Measurements from ENCODE around the gene KLF11. TPM values are rescaled to one million over a fixed set of nuclear protein-coding genes. Genes with fewer than 3 reads are reported as not detected.
"Not testable (repeated sequence)": the region's sequence is repeated elsewhere in the genome, so short reads cannot be mapped to it uniquely, and the experiment has no call there.

Gene KLF11
- total RNA-seq, 2 donors from 2014 or later, result 25.7 to 32.6 TPM

DNA sequence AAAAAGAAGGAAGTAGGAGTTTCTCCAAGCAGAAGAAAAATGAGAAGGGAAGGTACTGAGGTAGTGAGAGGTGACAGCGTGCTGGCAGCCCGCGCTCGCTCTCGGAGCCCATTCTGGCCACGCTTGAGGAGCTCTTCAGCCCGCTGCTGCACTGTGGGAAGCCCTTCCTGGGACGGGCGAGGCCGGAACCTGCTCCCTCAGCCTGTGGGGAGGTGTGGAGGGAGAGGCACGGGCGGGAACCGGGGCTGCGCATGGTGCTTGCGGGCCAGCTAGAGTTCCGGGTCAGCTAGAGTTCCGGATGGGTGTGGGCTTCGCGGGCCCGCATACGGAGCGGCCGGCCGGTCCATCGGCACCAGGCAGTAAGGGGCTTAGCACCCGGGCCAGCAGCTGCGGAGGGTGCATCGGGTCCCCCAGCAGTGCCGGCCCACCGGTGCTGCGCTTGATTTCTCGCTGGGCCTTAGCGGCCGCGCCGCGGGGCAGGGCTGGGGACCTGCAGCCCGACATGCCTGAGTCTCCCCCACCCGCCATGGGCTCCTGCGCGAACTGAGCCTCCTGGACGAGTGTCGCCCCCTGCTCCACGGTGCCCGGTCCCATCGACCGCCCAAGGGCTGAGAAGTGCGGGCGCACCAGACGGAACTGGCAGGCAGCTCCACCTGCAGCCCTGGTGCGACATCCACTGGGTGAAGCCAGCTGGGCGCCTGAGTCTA is 48.0 kb downstream of the KLF11 start:
- Histone ChIP-seq H3K4me1 (peaks cover 41% of the 10 kb centered on the region), H3K9me3 (no peaks in the 10 kb centered on the region), H3K4me3 (no peak overlapping the region), H3K27me3 (no peaks in the 10 kb centered on the region), H3K27ac (peak overlapping the region in 3 of 4 donors; percentile 4 to 89 (median 47)), H3K36me3 (replicated peaks in 1 of 2; ENCODE audit: insufficient read depth in 1 of 2, low read depth in 2 of 2) (no peaks in the 10 kb centered on the region)
- WGBS, 2 donors, result 65 to 72% methylated on average over 12 to 36 of the region's 52 CpGs
- no peak for TF ChIP-seq POLR2A (IDR thresholded peaks at IDR 0.05)
- TF ChIP-seq, protein P1, sequence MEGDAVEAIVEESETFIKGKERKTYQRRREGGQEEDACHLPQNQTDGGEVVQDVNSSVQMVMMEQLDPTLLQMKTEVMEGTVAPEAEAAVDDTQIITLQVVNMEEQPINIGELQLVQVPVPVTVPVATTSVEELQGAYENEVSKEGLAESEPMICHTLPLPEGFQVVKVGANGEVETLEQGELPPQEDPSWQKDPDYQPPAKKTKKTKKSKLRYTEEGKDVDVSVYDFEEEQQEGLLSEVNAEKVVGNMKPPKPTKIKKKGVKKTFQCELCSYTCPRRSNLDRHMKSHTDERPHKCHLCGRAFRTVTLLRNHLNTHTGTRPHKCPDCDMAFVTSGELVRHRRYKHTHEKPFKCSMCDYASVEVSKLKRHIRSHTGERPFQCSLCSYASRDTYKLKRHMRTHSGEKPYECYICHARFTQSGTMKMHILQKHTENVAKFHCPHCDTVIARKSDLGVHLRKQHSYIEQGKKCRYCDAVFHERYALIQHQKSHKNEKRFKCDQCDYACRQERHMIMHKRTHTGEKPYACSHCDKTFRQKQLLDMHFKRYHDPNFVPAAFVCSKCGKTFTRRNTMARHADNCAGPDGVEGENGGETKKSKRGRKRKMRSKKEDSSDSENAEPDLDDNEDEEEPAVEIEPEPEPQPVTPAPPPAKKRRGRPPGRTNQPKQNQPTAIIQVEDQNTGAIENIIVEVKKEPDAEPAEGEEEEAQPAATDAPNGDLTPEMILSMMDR (IDR thresholded peaks at IDR 0.05), result no peak
- ATAC-seq, result no peak
- intact Hi-C loops (cut with DNase I), result loop anchor here (10.0 kb wide), 1 partner anchor 277 kb away; no protein-coding TSS in a partner anchor
- no peak for DNase-seq

DNA sequence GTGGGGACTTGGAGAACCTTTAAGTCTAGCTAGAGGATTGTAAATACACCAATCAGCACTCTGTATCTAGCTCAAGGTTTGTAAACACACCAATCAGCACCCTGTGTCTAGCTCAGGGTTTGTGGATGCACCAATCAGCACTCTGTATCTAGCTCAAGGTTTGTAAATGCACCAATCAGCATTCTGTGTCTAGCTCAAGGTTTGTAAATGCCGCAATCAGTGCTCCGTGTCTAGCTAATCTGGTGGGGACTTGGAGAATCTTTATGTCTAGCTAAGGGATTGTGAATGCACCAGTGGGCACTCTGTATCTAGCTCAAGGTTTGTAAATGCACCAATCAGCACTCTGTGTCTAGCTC is 48.5 kb downstream of the KLF11 start:
- intact Hi-C loops (cut with DNase I), result loop anchor here (10.0 kb wide), 1 partner anchor 277 kb away; no protein-coding TSS in a partner anchor
- not testable (repeated sequence) for H3K27me3 ChIP-seq; H3K36me3 ChIP-seq (replicated peaks in 1 of 2; ENCODE audit: insufficient read depth in 1 of 2, low read depth in 2 of 2); DNase-seq; H3K4me3 ChIP-seq; H3K9me3 ChIP-seq; ATAC-seq
- H3K4me1 ChIP-seq, result peaks cover 37% of the 10 kb centered on the region
- 96% methylated on average over 2 of the region's 2 CpGs; no CpG with 5 or more reads in 1 of the 2 donors for WGBS, 2 donors
- peak overlapping the region in 1 of 4 donors; percentile 89 for H3K27ac ChIP-seq

- no peak overlapping the region for H3K27ac ChIP-seq
- no peaks in the 10 kb centered on the region for H3K9me3 ChIP-seq
- H3K4me3 ChIP-seq, result no peak overlapping the region
- H3K36me3 ChIP-seq (replicated peaks in 1 of 2; ENCODE audit: insufficient read depth in 1 of 2, low read depth in 2 of 2), result no peaks in the 10 kb centered on the region
- peaks cover 23% of the 10 kb centered on the region for H3K4me1 ChIP-seq
- no peak for ATAC-seq
- DNase-seq, result no peak
- 81 to 84% methylated on average over 12 to 13 of the region's 13 CpGs for WGBS, 2 donors
- TF ChIP-seq POLR2A (IDR thresholded peaks at IDR 0.05), result no peak
- TF ChIP-seq, protein P1 (IDR thresholded peaks at IDR 0.05), result no peak
- no peaks in the 10 kb centered on the region for H3K27me3 ChIP-seq
- intact Hi-C loops (cut with DNase I), result loop anchor here (10.0 kb wide), 1 partner anchor 280 kb away; no protein-coding TSS in a partner anchor
Observed at GRCh38 chr2:10094271-10094814, 51.0 kb downstream of the KLF11 start.

- no peak for TF ChIP-seq POLR2A (IDR thresholded peaks at IDR 0.05)
- TF ChIP-seq, protein P1 (IDR thresholded peaks at IDR 0.05), result no peak
- 79 to 93% methylated on average over 9 of the region's 9 CpGs for WGBS, 2 donors
- no peak overlapping the region for H3K4me3 ChIP-seq
- no peaks in the 10 kb centered on the region for H3K36me3 ChIP-seq (replicated peaks in 1 of 2; ENCODE audit: insufficient read depth in 1 of 2, low read depth in 2 of 2)
- H3K4me1 ChIP-seq, result peaks cover 21% of the 10 kb centered on the region
- no peak overlapping the region for H3K27ac ChIP-seq
- H3K27me3 ChIP-seq, result no peaks in the 10 kb centered on the region
- no peaks in the 10 kb centered on the region for H3K9me3 ChIP-seq
- ATAC-seq (no peak), DNase-seq (no peak)
- intact Hi-C loops (cut with DNase I), result loop anchor here (10.0 kb wide), 1 partner anchor 280 kb away; no protein-coding TSS in a partner anchor
Observed at GRCh38 chr2:10095175-10095574, 51.8 kb downstream of the KLF11 start.

DNA sequence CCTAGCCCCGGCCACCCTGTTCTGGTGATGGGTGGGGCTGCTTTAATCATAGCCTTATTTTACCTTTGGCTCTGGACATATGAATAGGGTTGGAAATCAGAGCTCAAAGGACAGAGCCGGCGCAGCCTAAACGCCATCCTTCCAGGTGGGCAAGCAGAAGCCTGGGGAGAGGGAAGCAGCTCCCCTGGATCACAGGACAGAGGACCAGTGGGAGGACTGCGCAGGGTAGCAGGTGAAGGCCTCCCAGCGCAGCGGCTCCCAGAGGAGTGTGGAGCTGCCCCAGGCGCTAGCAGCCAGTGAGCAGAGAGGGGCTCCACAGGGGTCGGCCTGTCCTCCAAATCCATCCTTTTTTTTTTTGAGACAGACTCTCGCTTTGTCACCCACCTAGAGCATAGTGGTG is 53.3 kb downstream of the KLF11 start:
- intact Hi-C loops (cut with DNase I), result loop anchor here (10.0 kb wide), 1 partner anchor 282 kb away; no protein-coding TSS in a partner anchor
- Histone ChIP-seq H3K27me3 (no peaks in the 10 kb centered on the region), H3K4me3 (no peak overlapping the region), H3K4me1 (peaks cover 8% of the 10 kb centered on the region), H3K9me3 (no peaks in the 10 kb centered on the region), H3K27ac (no peak overlapping the region), H3K36me3 (replicated peaks in 1 of 2; ENCODE audit: insufficient read depth in 1 of 2, low read depth in 2 of 2) (no peaks in the 10 kb centered on the region)
- 94 to 95% methylated on average over 10 of the region's 10 CpGs for WGBS, 2 donors
- no peak for TF ChIP-seq POLR2A (IDR thresholded peaks at IDR 0.05)
- TF ChIP-seq, protein P1 (IDR thresholded peaks at IDR 0.05), result no peak
- no peak for DNase-seq
- ATAC-seq, result no peak

Data from body of pancreas (tissue), 4 donors.